HG02610 (cell line): ENCODE measurements around the gene IDH3B.
"Not testable (repeated sequence)": the region's sequence is repeated elsewhere in the genome, so short reads cannot be mapped to it uniquely, and the experiment has no call there.

Experiments
- ATAC-seq: cut with Tn5 transposase; IDR thresholded peaks from one replicate; pipeline ENCODE4 v1.9.1; 2021; ENCODE audit warnings: mild to moderate bottlenecking, moderate library complexity; ENCODE audit not compliant: unreplicated experiment

The IDH3B gene

DNA sequence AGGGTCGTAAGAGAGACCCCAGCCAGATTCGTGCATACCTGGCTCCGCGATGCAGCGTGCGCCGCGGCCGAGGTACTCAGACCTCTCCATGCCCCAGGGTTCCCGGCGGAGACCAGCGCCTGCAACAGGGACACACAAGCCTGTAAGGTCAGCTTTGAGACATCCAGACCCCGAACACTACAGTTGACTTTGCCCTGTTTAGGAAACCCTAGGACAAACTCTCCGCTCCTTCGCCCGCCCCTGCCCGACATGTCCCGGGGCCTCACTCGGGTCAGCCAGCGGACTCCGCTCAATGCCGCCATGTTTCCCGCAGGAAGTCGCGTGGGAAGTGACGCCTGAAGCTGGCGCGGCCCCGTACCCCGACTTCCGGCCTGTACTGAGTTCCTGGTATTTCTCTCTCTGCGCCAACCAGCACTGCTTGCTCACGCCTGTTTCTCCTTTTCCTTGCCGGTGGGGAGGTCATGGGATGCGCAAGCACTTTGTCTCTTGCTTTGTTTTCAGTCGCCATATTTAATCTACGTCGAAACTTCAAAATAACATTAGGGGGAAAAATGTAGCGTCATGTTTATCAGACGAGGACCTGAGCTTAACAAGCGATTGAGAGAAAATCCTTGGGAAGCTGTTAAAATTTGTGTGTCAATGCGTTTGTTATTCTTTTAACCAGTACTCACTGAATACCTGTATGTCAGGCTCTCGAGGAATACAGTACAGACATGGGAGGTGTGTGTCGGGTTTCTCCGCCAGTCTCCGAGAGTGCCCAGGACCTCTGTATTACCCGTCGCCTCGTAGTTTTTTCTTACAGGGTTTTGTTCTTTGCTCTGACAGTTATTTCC, at the start of gene IDH3B:
TSS of gene IDH3B (minus strand) at position 330 of the 833 bp plus-strand sequence. CDS start at position 302, 28 bp downstream.
- ATAC-seq, result peak; percentile 79

DNA sequence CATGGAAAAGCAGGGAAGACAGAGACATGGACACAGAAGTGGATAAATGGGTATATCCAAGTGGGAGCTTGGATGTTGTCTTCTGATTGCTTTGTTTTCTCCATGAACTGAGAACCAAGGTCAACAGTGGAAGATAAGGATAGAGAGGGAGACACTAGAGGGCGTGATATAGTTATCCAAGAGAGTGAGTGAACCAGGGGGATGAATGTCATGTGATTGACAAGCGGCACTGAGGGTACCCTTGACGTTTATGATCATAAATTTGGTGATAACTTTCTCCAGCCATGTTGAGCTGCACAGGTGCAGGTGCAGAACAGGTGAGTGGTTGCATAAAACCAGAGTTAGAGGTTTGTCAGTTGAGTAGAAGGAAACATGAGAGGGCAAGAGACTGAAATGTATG, 49.3 kb upstream of the IDH3B start:
- ATAC-seq, result no peak

DNA sequence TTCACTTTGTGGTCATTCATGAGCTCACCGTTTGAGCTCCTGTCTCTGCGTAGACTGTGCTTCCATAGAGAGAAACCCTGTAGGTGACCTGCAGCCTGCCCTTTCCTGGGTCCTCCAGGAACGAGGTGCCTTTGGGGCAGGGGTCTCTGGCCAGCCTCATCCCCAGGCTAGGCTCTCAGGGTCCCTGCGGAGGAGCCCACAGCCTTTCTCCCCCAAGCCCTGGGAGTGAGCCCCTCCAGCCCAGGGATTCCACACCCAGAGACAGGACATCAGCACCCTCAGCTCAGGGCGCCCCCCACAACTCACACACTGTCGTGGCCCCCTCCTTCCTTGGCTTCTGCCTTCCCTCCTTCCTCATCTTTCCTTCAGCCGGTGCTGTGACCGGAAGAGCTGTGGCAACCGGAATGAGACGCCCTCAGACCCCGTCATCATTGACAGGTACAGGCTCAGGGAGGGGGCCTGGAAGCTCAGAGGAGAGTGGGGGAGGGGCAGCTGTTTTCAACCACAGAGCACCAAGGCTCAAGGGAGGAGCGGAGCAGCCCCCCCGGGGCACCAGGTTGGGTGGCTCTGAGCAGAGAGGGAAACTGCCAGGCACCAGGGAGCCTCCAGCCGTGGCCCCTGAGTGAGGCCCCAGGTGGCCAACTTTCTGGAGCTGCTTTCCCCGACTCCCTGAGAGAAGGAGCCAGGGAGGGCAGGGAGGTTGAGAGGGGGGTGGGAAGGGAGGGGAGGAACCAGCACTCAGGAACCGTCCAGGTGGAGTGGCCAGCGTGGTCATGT, 45.4 kb upstream of the IDH3B start:
- ATAC-seq, result no peak

GRCh38 chr20:2708665-2709064, 44.6 kb upstream of the IDH3B start:
- ATAC-seq, result no peak

DNA sequence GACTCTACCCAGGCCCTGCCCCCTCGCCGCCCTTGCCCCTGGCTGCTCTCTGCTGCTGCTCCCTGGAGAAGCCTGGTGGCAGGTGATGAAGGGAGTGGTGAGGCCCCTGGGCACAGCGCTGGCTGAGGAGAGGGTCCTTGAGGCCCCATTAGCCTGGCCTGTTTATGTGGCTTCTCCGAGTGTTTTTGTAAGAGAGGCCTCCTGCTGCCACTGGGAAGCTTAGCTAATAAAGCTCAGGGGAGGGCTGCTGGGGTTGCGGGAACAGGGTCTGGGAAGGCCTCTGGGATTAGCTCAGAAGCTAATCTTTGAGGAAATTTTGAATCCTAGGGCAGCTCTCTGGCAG, 44.0 kb upstream of the IDH3B start:
- no peak for ATAC-seq

DNA sequence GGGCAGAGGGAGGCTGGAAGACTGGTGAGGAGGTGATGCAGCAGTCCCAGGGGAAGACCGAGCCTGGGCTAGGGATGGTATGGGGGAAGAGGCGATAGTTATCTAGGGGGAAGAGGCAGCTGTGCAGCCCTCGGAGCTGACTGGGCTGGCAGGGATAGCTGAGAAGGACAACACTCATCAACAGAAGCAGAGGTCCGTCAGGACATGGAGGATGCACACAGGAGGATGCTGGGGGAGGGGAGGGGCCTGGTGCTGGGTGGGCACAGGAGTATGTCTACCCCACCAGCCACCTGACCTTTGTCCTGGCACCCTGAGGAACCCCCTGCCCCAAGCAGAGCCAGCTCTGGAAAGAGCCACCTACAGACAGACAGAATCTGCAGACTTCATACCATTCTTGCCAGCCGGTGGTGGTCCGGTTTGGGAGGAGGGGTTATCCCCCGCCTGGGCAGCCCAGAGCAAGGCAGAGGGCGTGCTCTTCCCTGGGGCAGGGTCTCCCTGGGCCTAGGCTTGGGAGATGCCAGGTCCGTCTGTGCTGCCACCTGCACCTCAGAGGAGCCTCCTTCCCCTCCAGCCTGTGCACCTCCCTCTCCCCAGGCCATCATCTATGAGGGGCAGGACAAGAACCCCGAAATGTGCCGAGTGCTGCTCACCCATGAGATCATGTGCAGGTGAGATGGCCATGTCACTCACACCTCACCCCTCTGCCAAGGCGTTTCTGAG, 43.5 kb upstream of the IDH3B start:
- ATAC-seq, result no peak

GRCh38 chr20:2706688-2707352, 42.8 kb upstream of the IDH3B start:
- ATAC-seq, result no peak

- ATAC-seq, result no peak
Observed at GRCh38 chr20:2705931-2706645, 42.1 kb upstream of the IDH3B start.

DNA sequence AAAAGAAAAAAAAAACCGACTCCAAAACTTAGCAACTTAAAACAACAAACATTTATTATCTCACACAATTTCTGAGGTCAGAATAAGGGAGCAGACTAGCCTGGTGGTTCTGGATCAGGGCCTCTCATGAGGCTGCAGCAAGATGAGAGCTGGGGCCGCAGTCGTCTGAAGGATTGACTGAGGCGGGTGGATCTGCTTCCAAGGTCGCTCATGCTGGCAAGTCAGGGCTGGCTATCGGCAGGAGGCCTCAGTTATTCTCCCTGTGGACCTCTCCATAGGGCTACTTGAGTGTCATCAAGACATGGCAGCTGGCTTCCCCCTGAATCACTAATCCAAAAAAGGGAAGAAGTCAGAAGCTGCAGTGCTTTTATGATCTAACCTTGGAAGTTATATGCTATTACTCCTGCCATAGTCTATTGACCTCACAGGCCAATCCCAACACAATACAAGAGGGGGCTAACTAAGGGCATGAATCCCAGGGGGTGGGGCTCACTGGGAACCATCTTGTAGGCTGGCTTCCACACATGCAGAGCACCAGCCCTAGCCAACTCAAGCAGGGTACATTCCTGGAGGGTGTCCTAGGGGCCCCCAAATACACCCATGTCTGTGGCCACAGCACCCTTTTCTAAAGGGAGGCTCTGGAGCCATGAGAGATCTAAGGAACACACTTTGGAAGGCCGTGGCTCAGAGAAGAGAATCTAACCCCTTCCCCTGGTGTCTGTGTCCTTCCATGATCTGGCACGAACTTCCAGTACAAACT, 39.9 kb upstream of the IDH3B start:
- no peak for ATAC-seq

GRCh38 chr20:2701671-2702081, 37.7 kb upstream of the IDH3B start:
- ATAC-seq, result no peak

- ATAC-seq, result no peak
Observed at GRCh38 chr20:2700913-2701620, 37.1 kb upstream of the IDH3B start.

- no peak for ATAC-seq
Observed at GRCh38 chr20:2699775-2700413, 35.9 kb upstream of the IDH3B start.

GRCh38 chr20:2698912-2699311, 34.9 kb upstream of the IDH3B start:
- ATAC-seq, result no peak

GRCh38 chr20:2698186-2698817, 34.3 kb upstream of the IDH3B start:
- no peak for ATAC-seq

- ATAC-seq, result no peak
Observed at GRCh38 chr20:2697768-2698167, 33.8 kb upstream of the IDH3B start.

DNA sequence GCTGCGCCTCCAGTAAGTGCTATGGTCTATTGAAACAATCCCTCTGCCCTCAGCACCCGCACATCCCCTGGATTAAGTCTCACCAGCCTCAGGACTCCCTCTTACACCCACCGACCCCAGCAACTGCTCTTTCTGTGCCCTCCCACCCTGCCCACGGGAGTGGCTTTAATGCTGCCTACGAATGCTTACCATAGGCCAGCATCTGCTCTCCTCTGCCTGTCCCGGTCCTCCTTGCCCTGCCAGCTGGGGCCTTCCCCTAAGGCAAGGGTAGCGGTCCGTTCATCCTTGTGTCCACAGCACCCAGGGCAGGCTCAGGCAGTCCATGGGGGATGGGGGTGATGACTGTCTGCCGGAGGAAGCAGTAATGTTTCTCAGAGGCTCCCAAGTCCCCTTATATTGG, 32.6 kb upstream of the IDH3B start:
- ATAC-seq, result no peak

DNA sequence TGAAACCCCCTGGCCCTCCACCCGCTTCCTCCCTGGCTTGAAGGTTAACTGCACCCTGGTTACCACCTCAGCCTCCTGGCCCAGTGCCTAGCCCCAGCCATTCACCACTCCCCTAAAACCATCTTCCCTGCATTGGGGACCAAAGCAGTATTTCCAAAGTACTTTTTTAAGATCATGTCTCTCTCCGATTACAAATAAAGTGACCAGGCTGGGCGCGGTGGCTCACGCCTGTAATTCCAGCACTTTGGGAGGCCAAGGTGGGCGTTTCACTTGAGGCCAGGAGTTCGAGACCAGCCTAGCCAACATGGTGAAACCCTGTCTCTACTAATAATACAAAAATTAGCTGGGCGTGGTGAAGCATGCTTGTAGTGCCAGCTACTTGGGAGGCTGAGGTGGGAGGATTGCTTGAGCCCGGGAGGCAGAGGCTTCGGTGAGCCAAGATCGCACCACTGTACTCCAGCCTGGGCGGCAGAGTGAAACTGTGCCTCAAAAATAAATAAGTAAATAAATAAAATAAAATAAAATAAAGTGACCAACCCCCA, 32.0 kb upstream of the IDH3B start:
- ATAC-seq, result not testable (repeated sequence)
